ENCODE measurements around the gene BUD31. TPM values are rescaled to one million over a fixed set of nuclear protein-coding genes. Genes with fewer than 3 reads are reported as not detected.

BUD31 gene
- total and polyA plus RNA-seq, 2 of the 13 experiments (the other 11 are each of a cell fraction or from before 2014, with no cell fraction given): 35.1 to 79.1 TPM

- BruUV-seq (replicated peaks): no TSS peak
- ATAC-seq: peak; percentile 67
- Histone ChIP-seq H3K79me2 (ENCODE audit: insufficient read depth, low read length) (peaks cover 57% of the 10 kb centered on the region), H4K20me1 (ENCODE audit: insufficient read depth, low read length) (peaks cover 49% of the 10 kb centered on the region), H3K27me3 (ENCODE audit: control insufficient read depth in 1 of 2, insufficient read depth in 2 of 2, low read length in 2 of 2) (no peaks in the 10 kb centered on the region), H2AFZ (ENCODE audit: low read length) (no peak overlapping the region), H3K27ac (ENCODE audit: extremely low read length, insufficient read depth, low read length) (no peak overlapping the region), H3K36me3 (replicated peaks in 1 of 2; ENCODE audit: control insufficient read depth in 1 of 2, insufficient read depth in 2 of 2, low read length in 2 of 2) (peaks cover 22 to 79% of the 10 kb centered on the region in 2 experiments), H3K4me2 (ENCODE audit: low read depth, low read length) (no peak overlapping the region), H3K4me1 (ENCODE audit: insufficient read depth, low read length) (peaks cover 38% of the 10 kb centered on the region), H3K9me3 (ENCODE audit: low read length) (no peaks in the 10 kb centered on the region), H3K4me3 (replicated peaks in 1 of 3; ENCODE audit: insufficient read depth in 1 of 3, low read depth in 2 of 3, low read length in 3 of 3) (no peak overlapping the region), H3K9ac (ENCODE audit: insufficient read depth, low read depth, low read length) (no peak overlapping the region)
- CTCF ChIA-PET (ENCODE audit: low intra/inter-chr PET ratio, low total read pairs): no interaction called here
- peak; percentile 35 for DNase-seq (ENCODE audit: low spot score)
- peak; percentile 37 for FAIRE-seq
- WGBS (ENCODE audit: low lambda C conversion rate): 97% methylated on average over 8 of the region's 8 CpGs
- in situ Hi-C loops (cut with HindIII; ENCODE audit: extremely low pct_ligation_motif_present, low pct_unique_long_range_greater_than_20kb): no loop called here
- intact Hi-C loops (cut with micrococcal nuclease; ENCODE audit: unreplicated experiment): no loop called here
- POLR2A ChIA-PET: interaction anchor here (0.6 kb wide), 1 partner anchor 13 kb away, joined by 5 read pairs; no protein-coding TSS in a partner anchor
- TF ChIP-seq HMGXB4 (CRISPR knock-in tag; IDR thresholded peaks at IDR 0.05; ENCODE audit: borderline replicate concordance in 1 of 2, low read depth in 1 of 2) (no peak), ATRX (CRISPR knock-in tag; IDR thresholded peaks at IDR 0.05; ENCODE audit: borderline replicate concordance) (no peak), ZNF335 (CRISPR knock-in tag; IDR thresholded peaks at IDR 0.05) (no peak), ZNF574 (CRISPR knock-in tag; IDR thresholded peaks at IDR 0.05) (0 out of 2 replicates have a peak, but pooled peaks have one; percentile 36), ZC3H13 (CRISPR knock-in tag; IDR thresholded peaks at IDR 0.05) (no peak), SMC3 (IDR thresholded peaks at IDR 0.05; ENCODE audit: low read length) (peak; percentile 4; the same call in 1 of the 2 replicates), JDP2 (CRISPR knock-in tag; IDR thresholded peaks at IDR 0.05; ENCODE audit: borderline replicate concordance) (no peak), CTCF (CRISPR knock-in tag; IDR thresholded peaks at IDR 0.05) (peak; percentile 44; the same call in 1 of the 2 replicates), ZNF230 (CRISPR knock-in tag; IDR thresholded peaks at IDR 0.05) (no peak), POLR2A (IDR thresholded peaks at IDR 0.05; ENCODE audit: insufficient read depth in 1 of 2, low read depth in 2 of 2, low read length in 2 of 2) (peak in 1 of 2 experiments; percentile 23; a peak in 1 of 4 replicates), STAG1 (CRISPR knock-in tag; IDR thresholded peaks at IDR 0.05) (peak; percentile 41; the same call in 1 of the 2 replicates), GTF2F1 (IDR thresholded peaks at IDR 0.05; ENCODE audit: low read length) (no peak), MNT (IDR thresholded peaks at IDR 0.05) (no peak), FOSL1 (CRISPR knock-in tag; IDR thresholded peaks at IDR 0.05; ENCODE audit: borderline replicate concordance) (no peak)
- TF ChIP-seq, protein P1, sequence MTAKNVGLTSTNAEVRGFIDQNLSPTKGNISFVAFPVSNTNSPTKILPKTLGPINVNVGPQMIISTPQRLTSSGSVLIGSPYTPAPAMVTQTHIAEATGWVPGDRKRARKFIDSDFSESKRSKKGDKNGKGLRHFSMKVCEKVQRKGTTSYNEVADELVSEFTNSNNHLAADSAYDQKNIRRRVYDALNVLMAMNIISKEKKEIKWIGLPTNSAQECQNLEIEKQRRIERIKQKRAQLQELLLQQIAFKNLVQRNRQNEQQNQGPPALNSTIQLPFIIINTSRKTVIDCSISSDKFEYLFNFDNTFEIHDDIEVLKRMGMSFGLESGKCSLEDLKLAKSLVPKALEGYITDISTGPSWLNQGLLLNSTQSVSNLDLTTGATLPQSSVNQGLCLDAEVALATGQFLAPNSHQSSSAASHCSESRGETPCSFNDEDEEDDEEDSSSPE (CRISPR knock-in tag; IDR thresholded peaks at IDR 0.05): no peak
Observed at GRCh38 chr7:99459087-99459486, 50.3 kb downstream of the BUD31 start.

Data from HepG2 (cell line).